HUDEP-2 (cell line): ENCODE measurements around the gene APCDD1L.

Source experiments
- DNase-seq, 76 experiments: peaks; one replicate each; lab custom pipeline; 2025; ENCODE audit not compliant: unreplicated experiment in 76 of 76; lab: John Stamatoyannopoulos, UW

The APCDD1L gene

DNA sequence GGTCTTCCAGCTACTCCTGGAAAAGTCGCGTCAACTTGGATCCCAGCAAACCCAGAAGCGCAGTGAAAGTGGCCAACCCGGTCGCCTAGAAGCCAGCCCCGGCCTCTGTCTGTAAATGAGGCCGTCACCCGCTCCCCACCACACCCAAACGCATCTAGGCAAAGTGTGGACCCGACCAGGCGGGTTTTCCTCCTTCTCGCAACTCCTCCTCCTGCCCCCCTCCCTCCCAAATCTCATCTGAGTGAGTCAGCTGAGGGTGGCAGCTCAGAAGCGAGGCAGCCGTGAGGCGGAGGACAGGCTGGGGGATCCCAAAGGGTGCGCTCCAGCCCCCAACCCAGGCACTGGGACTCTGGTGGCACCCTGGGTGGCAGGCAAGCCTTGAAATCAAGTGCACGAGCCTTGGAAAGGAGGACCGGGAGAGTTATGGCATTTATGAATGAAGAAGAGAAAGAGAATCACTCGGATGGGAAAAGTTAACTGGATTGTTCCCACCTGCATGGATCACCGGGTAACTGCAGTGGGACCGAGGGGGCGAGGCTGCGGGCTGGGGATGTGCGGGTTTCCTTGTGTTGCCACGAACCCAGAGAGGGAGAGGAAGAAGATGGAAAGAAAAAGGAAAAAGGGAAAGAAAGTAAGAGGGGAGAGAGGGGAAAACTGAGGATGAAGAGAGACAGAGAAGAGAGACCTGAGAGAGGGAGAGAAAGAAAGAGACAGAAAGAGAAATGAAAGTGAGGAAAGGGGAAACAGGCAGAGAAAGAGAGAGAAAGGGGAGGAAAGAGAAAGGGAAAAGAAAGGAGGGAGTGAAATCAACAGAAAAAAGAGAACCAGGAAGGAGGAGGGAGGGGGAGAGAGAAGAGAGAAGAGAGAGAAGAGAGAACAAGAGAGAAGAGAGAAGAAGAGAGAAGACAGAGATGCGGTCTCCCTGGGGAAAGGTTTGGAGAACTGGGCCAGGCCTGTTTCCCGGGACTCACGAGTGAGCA is at the start of gene APCDD1L:
Gene APCDD1L, minus strand, starts transcription at position 167 of the 980 bp plus-strand sequence. CDS start 692 bp downstream, outside the sequence.
- no peak for DNase-seq

DNA sequence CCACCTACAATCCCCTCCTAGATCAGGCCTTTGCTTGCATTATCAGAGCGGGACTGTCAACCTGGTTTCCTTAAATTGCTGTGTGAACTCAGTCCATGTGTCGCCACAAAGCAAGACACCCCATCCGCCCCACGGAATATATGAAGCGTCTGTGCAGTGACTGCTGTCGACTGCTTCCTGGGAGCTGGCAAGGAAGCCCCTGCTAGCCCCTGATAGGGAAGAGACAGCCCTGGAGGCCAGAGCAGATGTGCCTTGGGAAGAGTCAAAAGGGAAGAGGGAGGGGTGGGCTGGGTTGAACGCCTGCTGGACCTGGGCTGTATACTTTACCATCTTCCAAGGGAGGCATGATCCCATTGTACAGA is 44.1 kb upstream of the APCDD1L start:
- no peak for DNase-seq

DNA sequence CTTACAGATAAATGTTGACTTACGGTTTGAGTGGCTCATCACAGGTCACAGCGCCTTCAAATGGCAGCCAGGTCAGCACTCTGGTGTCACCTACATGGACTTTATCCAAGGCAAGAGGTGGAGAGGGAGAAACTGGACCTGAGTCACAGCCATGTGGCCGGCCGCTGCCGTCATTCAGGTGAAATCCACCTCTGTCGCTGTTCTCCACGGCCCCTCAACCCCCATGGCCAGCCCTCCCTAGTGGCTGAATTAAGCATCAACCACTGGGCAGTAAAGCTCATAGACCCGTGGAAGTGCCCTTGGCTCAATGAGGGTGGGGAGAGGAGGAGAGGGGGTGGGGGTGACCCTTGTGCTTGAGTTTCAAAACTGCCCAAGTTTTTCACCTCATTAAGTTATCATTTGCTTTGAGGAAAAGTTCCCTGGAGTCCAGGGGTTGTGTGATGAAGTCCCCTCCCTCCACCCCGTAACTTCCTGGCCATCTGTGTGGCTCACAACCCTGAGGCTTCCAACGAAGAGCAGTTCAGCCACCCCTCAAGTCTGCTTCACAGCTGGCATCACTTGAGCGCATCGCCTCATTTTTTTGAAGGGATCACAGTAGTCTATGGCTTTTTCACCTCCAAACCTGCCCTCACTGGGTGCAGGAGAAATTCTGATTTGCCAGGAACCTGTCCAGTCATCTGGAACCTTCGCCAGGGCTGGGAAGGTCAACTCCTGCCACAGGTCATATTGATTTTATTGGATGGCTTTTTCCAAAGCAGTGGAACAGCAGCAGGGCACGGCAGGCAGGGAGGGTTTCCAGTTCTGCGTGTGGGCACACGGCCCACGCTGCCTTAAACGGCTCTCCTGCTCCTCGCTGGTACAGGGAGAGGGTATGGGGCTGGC is 43.5 kb upstream of the APCDD1L start:
- no peak for DNase-seq

DNA sequence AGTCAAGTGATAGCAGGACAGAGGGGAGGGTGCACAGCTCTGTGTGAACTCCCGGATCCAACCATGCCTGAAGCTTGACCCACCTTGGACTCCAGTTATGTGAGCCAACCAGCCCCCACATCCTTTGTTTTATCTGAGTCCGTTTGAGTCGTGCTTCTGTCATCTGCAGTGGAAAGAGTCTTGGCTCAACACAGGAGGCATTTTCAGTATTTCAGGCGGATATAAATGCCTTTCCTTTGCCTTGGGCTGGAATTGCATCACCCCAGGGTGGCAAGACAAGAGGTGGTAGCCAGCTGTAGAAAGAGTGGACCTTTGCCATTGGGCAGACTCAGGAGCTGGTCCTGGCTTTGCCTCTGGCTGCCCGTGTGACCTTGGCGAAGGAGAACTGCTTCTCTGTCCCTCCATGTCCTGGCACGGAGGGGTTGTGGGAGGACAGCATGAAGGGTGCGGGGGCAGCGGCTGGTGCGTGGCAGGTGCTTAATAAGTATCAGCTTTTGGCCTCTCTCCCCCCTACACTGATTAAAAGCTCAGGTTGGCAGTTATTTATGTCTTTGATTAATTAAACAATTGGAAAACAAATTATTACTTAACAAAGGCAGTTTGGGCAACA is 42.6 kb upstream of the APCDD1L start:
- DNase-seq = no peak

DNA sequence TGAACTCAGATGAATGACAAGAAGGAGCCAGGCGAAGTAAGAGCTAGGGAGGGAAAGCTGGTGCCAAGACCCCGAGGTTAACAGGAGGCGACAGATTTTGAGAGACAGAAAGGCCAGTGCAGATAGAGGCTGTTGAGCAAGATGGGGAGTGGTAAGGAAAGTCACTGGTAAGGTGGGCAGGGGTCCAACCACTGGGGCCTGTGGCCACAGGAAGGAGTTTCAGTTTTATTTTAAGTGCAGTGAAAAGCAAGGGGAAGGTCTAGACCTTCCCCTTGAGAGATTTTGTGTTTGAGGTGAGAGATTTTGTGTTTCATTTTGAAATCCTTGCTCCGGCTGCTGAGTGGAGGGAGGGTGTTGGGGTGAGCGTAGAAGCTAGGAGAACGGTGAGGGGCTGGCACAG is 41.8 kb upstream of the APCDD1L start:
- DNase-seq = no peak

DNA sequence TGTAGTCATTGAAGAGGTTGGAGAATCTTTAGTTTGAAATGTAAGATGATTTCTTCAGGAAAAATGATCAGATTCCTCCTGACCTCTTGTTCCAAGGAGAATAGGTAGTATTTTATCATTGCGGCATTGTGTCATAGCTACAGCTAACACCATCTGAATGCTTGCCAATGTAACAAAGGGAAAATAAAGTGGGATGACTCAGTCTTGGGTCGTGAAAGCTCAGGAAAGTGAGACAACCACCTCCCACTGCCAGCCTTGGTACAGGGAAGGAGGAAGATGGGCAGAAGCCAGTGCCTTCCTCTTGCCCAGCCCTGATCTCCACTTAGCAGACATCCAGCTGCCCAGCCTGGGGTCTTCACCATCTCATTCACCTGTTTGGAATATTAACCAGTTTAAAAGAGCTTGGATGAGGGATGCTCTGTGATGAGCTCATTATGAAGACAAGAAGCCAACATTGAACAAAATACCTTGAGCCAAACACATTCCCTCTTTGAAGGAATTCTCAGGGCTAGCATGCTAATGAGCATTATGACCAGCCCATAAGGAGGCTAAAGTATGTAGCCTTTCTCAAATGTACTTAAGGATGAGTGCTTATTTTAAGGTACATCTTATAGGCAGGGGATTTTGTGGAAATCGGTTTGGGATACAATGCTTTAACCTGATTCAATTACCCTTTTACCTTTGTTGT is 40.0 kb upstream of the APCDD1L start:
- no peak for DNase-seq

DNA sequence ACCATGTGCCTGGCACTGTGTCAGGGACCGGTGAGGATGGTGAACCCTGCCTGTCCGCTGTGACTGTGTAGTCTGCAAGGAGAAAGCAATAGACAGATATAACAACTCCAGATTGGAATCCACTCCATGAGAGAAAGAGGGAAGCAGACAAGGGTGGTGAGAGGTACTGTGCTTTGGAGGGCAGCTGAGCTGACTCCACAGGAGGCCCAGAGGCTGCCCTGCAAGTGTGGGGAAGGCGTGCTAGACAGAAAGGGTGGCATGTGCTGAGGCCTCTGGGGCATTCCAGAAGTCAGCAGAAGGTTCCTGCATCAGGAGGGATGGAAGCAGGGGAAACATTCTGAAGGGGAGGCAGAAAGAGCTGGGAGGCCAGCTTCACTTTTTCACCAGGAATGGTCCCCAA is 39.3 kb upstream of the APCDD1L start:
- DNase-seq = no peak

DNA sequence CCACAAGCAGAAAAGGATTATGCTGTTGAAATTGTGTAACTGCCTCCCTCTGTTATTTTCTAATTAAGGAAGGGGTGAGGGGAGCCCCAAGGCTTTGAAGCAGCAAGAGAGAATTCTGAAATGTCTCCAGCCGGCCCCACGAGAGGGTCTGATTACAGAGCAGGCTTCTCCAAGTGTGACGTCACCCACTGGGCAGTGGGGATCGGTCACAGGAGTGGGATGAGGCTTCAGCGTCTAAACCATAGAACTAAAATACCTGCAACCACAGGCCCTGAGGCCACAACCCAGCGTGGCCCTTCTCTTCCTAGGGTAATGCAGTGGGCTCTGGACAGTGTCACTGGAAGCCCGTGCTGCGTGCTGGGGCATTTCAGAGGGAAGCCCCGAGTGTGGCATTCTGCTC is 38.6 kb upstream of the APCDD1L start:
- DNase-seq = no peak

DNA sequence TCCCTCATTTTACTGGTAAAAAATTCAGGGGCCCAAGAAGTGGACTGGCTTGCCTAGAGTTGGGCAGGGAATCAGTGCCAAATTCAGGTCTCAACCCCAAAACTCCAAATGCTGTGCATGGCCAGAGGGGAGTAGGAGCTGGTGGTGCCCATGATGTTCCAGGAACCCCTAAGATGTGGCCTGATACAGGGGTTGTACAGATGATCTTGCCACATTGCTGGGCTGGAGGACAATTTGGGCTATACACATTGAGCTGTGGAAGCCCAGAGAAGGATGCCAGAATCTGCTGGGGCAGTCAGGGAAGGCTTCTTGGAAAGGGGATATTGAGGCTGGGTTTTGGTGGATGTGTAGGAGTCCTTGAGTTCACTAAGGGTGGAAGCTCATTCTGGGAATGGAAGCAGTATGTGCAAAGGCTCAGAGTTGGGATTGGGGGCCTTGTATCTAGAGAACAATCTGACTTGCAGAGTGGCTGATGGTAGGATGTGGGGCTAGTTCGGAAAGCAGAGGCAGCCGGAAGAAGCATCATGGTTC is 38.0 kb upstream of the APCDD1L start:
- no peak for DNase-seq

DNA sequence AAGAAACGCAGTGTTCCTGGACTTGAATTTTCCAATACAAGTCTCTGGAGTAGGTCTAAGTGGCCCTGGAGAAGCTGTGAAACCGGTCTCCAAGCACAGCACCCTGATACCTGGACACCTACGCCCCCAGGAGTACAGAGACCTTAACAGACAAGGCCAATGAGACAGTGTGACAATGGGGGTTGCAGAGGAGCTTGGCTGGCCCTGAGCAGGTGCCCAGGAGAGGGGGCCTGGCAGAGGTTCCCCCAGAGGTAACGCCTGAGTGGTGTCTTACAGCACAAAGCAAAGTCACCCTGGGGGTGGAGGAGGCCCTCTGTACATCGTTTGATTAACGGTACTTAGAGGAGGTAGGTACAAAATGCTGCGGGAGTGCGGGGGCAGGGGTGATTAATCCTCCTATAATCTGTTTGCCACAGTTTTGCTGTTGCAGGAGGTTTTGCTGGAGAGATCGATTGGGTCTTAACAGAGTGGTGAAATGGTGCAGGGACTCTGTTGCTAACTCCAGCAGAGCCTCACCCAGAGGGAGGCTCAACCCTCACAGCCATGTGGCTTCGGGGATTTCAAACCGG is 37.3 kb upstream of the APCDD1L start:
- DNase-seq = no peak

DNA sequence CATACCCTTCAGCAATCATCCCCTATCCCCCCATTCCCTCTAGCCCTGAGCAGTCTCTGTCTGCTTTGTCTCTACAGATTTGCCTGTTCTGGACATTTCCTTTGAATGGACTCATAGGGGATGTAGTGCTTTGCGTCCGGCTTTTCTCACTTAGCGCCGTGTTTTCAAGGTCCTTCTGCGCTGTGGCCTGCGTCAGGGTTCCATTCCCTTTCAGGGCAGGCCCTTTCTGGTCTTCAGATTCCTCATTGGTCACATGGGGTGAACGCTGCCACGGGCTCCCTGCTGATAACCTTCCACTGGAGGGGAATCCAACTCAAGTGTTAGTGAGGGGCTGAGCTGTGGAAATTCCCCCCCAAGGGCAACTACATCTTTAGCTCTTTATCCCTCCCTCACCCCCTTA is 36.4 kb upstream of the APCDD1L start:
- no peak for DNase-seq

DNA sequence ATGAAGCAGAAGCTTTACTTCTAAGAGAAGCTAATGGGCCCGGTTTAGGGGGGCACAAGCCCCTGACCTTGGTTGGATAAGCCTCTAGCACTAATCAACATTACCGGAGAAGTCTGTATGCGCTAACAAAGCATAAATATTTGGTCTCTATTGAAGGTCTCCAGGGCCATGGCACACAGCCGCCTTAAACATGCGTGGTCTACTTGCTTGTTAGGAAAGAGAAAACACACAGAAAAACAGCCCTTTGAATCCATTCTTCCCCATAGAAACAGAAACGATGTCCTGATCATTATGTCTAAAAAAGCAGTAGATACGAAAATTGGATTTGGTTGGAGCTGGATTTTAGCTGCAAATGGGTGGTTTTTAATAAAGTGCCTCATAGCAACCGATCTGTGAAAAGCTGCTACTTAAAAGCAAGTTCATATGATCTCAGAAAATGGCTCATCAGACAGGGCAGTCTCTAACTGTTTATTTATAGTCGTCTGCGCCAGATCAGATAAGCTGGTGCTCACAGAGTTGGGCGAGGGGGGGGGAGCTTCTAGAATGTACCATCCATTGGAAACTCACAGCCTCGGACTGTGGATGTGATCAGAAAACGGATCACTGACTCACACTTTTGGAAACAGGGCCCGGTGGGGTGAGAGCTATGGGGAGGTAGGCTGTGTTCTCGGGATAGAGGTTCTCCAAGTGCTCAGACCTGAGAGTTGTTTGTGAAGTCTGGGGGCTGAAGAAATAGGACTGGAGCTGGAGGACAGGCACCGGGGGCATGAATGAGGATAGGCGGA is 35.3 kb upstream of the APCDD1L start:
- peak in 1 of 76 experiments; percentile 2 for DNase-seq

DNA sequence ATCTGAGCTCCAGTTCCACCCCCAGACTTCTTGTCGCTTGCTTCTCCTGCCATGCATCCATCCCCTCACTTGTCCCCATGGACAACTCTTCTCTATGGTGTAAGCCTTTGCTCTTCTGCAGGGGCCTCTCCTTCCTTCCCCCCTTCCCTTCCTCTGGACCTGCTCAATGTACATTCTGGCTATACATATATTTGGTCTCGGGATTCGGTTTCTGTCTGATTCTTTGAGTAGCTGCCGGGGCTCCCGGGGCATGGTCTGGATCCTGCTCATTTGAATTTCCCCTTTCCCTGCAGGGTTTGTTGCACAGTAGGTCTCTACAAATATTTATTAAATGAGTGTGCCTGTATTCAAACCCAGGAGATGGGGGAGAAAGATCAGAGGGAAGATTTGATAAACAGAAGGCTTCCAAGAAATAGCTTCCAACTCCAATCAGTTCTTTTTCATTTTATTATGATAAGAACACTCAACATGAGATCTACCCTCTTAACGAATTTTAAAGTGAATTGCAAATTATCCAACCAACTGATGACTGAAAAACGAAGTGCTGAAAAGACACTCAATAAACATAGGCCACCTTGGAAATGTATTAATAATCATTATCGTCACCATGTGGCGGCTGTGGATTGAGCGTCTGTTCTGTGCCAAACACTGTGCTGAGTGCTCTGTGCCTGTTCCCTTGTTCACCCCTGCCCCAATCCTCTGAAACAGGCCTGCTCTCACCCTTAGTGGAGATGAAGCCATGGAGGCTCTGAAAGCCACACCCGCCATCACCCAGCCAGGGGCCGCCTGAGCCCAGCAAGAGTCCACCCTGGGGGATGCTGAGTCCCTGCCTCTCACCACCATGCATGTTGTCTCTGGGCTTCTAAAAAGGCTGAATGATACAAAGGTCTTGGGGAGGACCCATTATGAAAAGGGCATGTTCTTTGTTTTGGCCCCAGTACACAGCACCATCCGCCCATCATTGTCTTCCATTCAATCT is 34.3 kb upstream of the APCDD1L start:
- DNase-seq = no peak

DNA sequence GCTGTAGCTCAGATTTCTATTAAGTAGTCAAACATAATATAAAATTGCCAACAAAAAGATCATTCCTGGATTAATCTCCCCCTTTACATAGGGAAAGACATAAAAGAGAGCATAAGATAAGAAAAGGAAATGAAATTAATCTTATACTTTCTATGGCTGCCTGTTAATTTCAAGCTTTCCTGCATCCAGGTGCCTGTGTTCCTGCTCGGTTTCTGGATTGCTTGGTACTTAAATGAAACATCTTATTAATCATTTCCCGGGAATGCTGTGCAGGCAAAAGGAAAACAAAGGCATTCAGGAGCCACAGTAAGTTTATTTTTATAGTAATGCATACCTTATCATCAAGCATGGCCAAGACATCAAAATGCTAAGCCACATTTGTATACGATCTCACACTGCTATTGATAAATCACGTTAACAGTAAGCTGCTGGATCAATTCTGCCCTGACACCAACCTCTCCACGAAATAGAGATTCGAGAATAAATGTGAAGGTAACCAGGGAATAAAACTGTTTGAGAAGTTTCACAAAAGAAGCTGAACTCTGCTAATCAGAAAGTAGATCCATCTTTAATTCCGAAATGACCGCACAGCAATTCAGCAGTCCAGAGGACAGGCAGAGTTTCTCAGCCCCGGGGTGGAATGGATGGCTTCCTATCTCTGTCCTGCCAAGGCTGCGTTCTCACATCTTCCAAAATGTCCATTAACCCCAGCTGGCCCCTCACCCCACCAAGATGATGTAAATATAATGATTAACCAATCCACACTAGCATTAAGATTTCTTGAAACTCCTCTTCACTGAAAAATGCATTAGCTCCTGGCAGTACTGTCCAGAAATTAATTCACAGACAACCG is 32.6 kb upstream of the APCDD1L start:
- no peak for DNase-seq

DNA sequence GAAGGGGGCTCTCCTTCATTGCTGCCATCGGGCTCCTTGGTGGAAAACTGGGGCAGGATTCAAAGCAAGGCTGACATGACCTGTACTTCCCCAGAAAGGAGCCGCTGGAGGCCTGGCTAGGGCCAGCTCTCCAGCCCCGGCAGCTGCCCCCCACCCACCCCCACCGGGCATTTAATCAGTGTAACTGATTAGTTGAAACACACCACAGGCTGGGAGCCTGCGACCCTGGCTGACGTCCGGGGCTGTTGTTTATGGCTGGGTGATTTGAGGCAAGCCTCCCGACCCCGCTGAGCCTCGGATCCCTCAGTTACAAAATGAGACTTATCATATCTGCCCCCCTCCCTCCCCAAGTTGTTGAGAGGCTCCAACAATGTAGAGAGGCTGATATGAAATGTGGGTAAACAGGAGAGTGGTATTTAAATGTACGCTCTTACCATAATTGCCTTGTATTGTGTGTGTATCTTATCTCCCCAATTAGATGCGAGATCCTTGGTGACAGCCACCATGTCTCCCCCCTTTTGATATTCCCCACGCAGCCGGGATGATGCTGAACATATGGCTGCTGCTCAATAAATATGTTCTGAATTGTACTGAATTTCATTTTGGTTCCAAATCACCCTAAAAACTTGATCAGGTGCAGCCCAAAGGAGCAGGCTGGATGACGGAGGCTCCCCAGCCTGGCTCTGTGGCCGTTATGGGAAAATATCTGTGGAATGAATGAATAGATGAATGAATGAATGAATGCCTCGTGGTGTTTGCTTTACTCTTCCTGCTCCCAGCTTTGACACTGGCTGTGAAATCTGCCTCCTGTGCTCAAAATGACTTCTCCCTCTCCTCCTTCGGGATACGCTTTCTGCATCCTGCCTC is 31.8 kb upstream of the APCDD1L start:
- no peak for DNase-seq

DNA sequence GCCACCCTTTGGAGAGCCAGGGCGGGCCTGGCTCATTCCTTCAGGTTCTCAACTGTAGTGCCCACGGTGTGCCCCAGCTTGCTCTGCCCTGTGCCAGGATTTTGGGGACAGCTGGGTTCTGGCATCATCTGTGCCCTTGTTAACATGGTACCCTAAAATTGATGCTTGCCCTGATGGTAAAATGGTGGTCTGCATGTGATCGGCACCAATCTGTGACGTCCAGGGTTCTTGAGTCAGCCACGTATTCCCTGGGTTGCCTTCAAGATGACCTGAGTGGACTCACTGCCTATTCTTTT is 31.2 kb upstream of the APCDD1L start:
- DNase-seq = no peak
